ENCODE measurements around the gene CHIC2. TPM values are rescaled to one million over a fixed set of nuclear protein-coding genes. Genes with fewer than 3 reads are reported as not detected.

The CHIC2 gene
- total RNA-seq, 1 experiment from 2014 or later: 8.2 TPM

DNA sequence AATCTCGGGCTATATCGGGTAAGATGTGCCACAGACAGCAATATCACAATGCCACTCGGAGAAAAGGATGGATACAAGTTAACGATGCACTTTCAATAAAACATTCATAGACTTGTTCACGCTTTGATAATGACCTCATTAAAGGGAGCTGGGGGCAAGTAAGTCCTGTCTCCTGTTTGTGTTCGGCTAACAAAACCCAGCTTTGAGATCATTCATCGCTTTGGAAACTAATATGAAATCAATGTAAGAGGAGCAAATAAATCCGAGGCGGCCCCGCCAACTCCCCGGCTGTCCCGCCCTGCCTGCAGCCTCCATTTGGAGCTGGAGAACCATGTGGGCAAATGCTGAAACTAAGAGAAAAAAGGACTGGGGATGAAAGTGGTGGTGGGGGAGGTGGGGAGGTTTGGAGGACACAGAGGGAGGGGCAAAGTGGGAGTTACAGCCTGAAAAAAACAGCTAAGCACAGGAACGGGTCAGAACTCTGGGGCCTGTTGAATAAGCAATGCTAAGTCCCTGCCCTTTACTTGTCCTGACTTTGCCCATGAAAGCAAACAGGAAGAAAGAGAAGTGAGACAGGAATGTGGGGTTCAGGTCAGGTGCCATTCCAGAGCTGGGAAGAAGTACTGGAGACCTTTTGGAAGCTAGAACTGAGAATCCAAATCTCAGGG, 32.0 kb upstream of the CHIC2 start:
- no peaks in the 10 kb centered on the region for H3K9me3 ChIP-seq (ENCODE audit: control insufficient read depth, low read depth, low read length)
- no peak overlapping the region for H2BK12ac ChIP-seq (ENCODE audit: insufficient read length, low read depth, low read length)
- peaks cover 91% of the 10 kb centered on the region for H3K27me3 ChIP-seq (ENCODE audit: insufficient read depth, low read length)
- no peak overlapping the region for H3K56ac ChIP-seq (ENCODE audit: insufficient read length, low read depth, low read length)
- no peak overlapping the region for H2AFZ ChIP-seq (ENCODE audit: low read length)
- Mint-ChIP-seq H3K36me3 (ENCODE audit: insufficient read depth in 1 of 3, low read depth in 3 of 3) (no peaks in the 10 kb centered on the region), H3K4me1 (peaks cover 62 to 79% of the 10 kb centered on the region in 2 experiments), H3K27me3 (ENCODE audit: low read depth) (peaks cover 100% of the 10 kb centered on the region), H3K27ac (no peak overlapping the region), H3K9me3 (peaks cover 0 to 3% of the 10 kb centered on the region in 2 experiments; a peak in 1 of 5 replicates), H3K4me3 (peak overlapping the region in 1 of 2 experiments; percentile 46; a peak in 3 of 5 replicates)
- peak overlapping the region; percentile 41 for H3K4me2 ChIP-seq (ENCODE audit: insufficient read depth, insufficient read length, low read length)
- no CpG with 5 or more reads among the region's 13 CpGs for whole genome bisulfite sequencing (ENCODE audit: extremely low coverage, insufficient read length, low lambda C conversion rate)
- DNase-seq: peak; percentile 45
- TF ChIP-seq, protein P1, sequence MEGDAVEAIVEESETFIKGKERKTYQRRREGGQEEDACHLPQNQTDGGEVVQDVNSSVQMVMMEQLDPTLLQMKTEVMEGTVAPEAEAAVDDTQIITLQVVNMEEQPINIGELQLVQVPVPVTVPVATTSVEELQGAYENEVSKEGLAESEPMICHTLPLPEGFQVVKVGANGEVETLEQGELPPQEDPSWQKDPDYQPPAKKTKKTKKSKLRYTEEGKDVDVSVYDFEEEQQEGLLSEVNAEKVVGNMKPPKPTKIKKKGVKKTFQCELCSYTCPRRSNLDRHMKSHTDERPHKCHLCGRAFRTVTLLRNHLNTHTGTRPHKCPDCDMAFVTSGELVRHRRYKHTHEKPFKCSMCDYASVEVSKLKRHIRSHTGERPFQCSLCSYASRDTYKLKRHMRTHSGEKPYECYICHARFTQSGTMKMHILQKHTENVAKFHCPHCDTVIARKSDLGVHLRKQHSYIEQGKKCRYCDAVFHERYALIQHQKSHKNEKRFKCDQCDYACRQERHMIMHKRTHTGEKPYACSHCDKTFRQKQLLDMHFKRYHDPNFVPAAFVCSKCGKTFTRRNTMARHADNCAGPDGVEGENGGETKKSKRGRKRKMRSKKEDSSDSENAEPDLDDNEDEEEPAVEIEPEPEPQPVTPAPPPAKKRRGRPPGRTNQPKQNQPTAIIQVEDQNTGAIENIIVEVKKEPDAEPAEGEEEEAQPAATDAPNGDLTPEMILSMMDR (conservative IDR thresholded peaks at IDR 0.05): no peak
- H3K9ac ChIP-seq (ENCODE audit: extremely low read depth, insufficient read length, low read length): no peak overlapping the region
- no peak overlapping the region for H2BK5ac ChIP-seq (ENCODE audit: insufficient read length, low read length)
- no peak overlapping the region for H2BK20ac ChIP-seq (ENCODE audit: low read depth, low read length, poor library complexity, severe bottlenecking)
- no peak overlapping the region for H4K8ac ChIP-seq (replicated peaks; ENCODE audit: insufficient read length, low read depth, low read length)
- H4K91ac ChIP-seq (ENCODE audit: insufficient read length, low read depth, low read length): no peak overlapping the region
- H2BK120ac ChIP-seq (ENCODE audit: low read depth, low read length, poor library complexity, severe bottlenecking): no peak overlapping the region
- H3K4ac ChIP-seq (ENCODE audit: low read depth, low read length): no peak overlapping the region
- H3T11ph ChIP-seq (ENCODE audit: low read length): no peak overlapping the region
- H3K79me1 ChIP-seq (ENCODE audit: insufficient read depth, low read depth, low read length, poor library complexity, severe bottlenecking): no peaks in the 10 kb centered on the region
- no peak overlapping the region for H3K23ac ChIP-seq (ENCODE audit: insufficient read length, low read depth, low read length)
- H4K5ac ChIP-seq (ENCODE audit: insufficient read length, low read depth, low read length): no peak overlapping the region
- H3K27ac ChIP-seq (ENCODE audit: insufficient read length, low read depth, low read length): no peak overlapping the region
- no peak overlapping the region for H2AK5ac ChIP-seq (ENCODE audit: insufficient read length, low read length)
- peaks cover 13% of the 10 kb centered on the region for H3K4me1 ChIP-seq (ENCODE audit: insufficient read depth, low read length)
- H3K79me2 ChIP-seq (ENCODE audit: insufficient read depth, low read length): no peaks in the 10 kb centered on the region
- no peak overlapping the region for H3K14ac ChIP-seq (ENCODE audit: insufficient read depth, low read length)
- H2BK15ac ChIP-seq (ENCODE audit: low read depth, low read length): no peak overlapping the region
- H3K18ac ChIP-seq (ENCODE audit: insufficient read length, low read depth, low read length): no peak overlapping the region
- peaks cover 3% of the 10 kb centered on the region for H4K20me1 ChIP-seq (ENCODE audit: control insufficient read depth, insufficient read depth, insufficient read length)
- H3K23me2 ChIP-seq (ENCODE audit: insufficient read length, low read depth, low read length, poor library complexity, severe bottlenecking): peaks cover 22% of the 10 kb centered on the region
